ENCODE data around the gene SPATA31E1. TPM values are rescaled to one million over a fixed set of nuclear protein-coding genes. Genes with fewer than 3 reads are reported as not detected.

The SPATA31E1 gene
- total and polyA plus RNA-seq, 9 of the 15 experiments (the other 6 are each of a cell fraction or from before 2014, with no cell fraction given): not detected

DNA sequence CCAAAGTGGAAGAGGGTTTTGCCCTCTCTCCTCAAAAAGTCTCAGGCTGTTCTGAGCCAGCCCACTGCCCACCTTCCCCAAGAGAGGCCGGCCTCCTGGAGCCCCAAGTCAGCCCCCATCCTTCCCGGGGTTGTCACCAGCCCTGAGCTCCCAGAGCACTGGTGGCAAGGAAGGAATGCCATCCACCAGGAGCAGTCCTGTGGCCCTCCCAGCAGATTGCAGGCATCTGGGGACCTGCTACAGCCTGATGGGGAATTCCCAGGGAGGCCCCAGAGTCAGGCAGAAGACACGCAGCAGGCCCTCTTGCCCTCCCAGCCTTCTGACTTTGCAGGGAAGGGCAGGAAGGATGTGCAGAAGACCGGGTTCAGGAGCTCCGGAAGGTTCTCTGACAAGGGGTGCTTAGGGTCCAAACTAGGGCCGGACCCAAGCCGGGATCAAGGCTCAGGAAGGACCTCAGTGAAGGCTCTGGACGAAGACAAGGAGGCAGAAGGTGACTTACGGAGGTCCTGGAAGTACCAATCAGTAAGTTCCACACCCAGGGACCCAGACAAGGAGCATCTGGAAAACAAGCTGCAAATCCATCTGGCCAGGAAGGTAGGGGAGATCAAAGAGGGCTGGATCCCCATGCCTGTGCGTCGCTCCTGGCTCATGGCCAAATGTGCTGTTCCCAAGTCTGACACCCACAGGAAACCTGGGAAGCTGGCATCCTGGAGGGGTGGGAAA is 3.7 kb downstream of the SPATA31E1 start:
- Histone ChIP-seq H2AFZ (ENCODE audit: low read depth, low read length) (no peak overlapping the region), H3K36me3 (ENCODE audit: control insufficient read depth, insufficient read depth, low read length) (no peaks in the 10 kb centered on the region), H3K27me3 (ENCODE audit: control insufficient read depth in 2 of 2, insufficient read depth in 2 of 2, low read length in 2 of 2) (peaks cover 0 to 43% of the 10 kb centered on the region in 2 experiments; a peak in 2 of 5 replicates), H3K4me1 (replicated peaks in 1 of 2; ENCODE audit: control insufficient read depth in 2 of 2, insufficient read depth in 2 of 2, low read length in 2 of 2) (peaks cover 0 to 6% of the 10 kb centered on the region in 2 experiments; a peak in 1 of 5 replicates), H3K4me2 (ENCODE audit: insufficient read depth, low read length) (no peak overlapping the region), H3K27ac (ENCODE audit: extremely low read depth, low read depth, low read length) (no peak overlapping the region), H3K9ac (ENCODE audit: insufficient read depth in 1 of 2, low read depth in 2 of 2, low read length in 2 of 2) (no peak overlapping the region), H3K4me3 (no peak overlapping the region), H3K9me1 (ENCODE audit: control insufficient read depth, insufficient read depth, low read length) (no peaks in the 10 kb centered on the region), H4K20me1 (replicated peaks; ENCODE audit: control insufficient read depth, insufficient read depth, low read length) (no peaks in the 10 kb centered on the region), H3K9me3 (replicated peaks; ENCODE audit: control insufficient read depth, insufficient read depth, low read depth, low read length) (no peaks in the 10 kb centered on the region), H3K79me2 (ENCODE audit: control insufficient read depth, insufficient read depth, low read length) (no peaks in the 10 kb centered on the region)
- intact Hi-C loops (cut with micrococcal nuclease) (no loop called here), in situ Hi-C loops (cut with MboI) (no loop called here)
- no peak for ATAC-seq
- FAIRE-seq: no peak
- CTCF ChIA-PET (ENCODE audit: low intra/inter-chr PET ratio): no interaction called here
- POLR2A ChIA-PET: no interaction called here
- no peak for TF ChIP-seq NFE2L1 (tag; IDR thresholded peaks at IDR 0.05; ENCODE audit: borderline replicate concordance, low read depth)
- TF ChIP-seq NFIC (IDR thresholded peaks at IDR 0.05): peak; percentile 60; the same call in 1 of the 2 replicates
- DNase-seq (ENCODE audit: extremely low read depth in 1 of 4, low spot score in 3 of 4): no peak
- BruUV-seq (replicated peaks): no TSS peak
- 11% methylated on average over 8 of the region's 11 CpGs for WGBS (ENCODE audit: insufficient coverage, low coverage, missing lambda C conversion rate)

GRCh38 chr9:87886933-87887505 is 4.3 kb downstream of the SPATA31E1 start:
- in situ Hi-C loops (cut with MboI): no loop called here
- Histone ChIP-seq H3K36me3 (ENCODE audit: control insufficient read depth, insufficient read depth, low read length) (no peaks in the 10 kb centered on the region), H3K4me1 (replicated peaks in 1 of 2; ENCODE audit: control insufficient read depth in 2 of 2, insufficient read depth in 2 of 2, low read length in 2 of 2) (peaks cover 0 to 6% of the 10 kb centered on the region in 2 experiments; a peak in 1 of 5 replicates), H3K27ac (ENCODE audit: extremely low read depth, low read depth, low read length) (no peak overlapping the region), H3K9me3 (replicated peaks; ENCODE audit: control insufficient read depth, insufficient read depth, low read depth, low read length) (no peaks in the 10 kb centered on the region), H3K79me2 (ENCODE audit: control insufficient read depth, insufficient read depth, low read length) (no peaks in the 10 kb centered on the region), H2AFZ (ENCODE audit: low read depth, low read length) (no peak overlapping the region), H3K9me1 (ENCODE audit: control insufficient read depth, insufficient read depth, low read length) (no peaks in the 10 kb centered on the region), H4K20me1 (replicated peaks; ENCODE audit: control insufficient read depth, insufficient read depth, low read length) (no peaks in the 10 kb centered on the region), H3K27me3 (ENCODE audit: control insufficient read depth in 2 of 2, insufficient read depth in 2 of 2, low read length in 2 of 2) (peaks cover 0 to 43% of the 10 kb centered on the region in 2 experiments; a peak in 2 of 5 replicates), H3K9ac (ENCODE audit: insufficient read depth in 1 of 2, low read depth in 2 of 2, low read length in 2 of 2) (no peak overlapping the region), H3K4me3 (no peak overlapping the region), H3K4me2 (ENCODE audit: insufficient read depth, low read length) (no peak overlapping the region)
- ChIA-PET CTCF (ENCODE audit: low intra/inter-chr PET ratio) (no interaction called here), POLR2A (no interaction called here)
- WGBS (ENCODE audit: insufficient coverage, low coverage, missing lambda C conversion rate): 2% methylated on average over 9 of the region's 13 CpGs
- no peak for DNase-seq (ENCODE audit: extremely low read depth in 1 of 4, low spot score in 3 of 4)
- TF ChIP-seq KDM4B (IDR thresholded peaks at IDR 0.05; ENCODE audit: borderline replicate concordance in 2 of 2, low read depth in 1 of 2): no peak
- TF ChIP-seq XRCC5 (IDR thresholded peaks at IDR 0.05; ENCODE audit: low read depth, low read length): no peak
- TF ChIP-seq ZNF551 (CRISPR knock-in tag; IDR thresholded peaks at IDR 0.05): no peak
- no peak for TF ChIP-seq ZBTB5 (IDR thresholded peaks at IDR 0.05)
- no peak for TF ChIP-seq ZNF12 (CRISPR knock-in tag; IDR thresholded peaks at IDR 0.05)
- TF ChIP-seq BMI1 (IDR thresholded peaks at IDR 0.05; ENCODE audit: low read length): no peak
- TF ChIP-seq, protein P1, sequence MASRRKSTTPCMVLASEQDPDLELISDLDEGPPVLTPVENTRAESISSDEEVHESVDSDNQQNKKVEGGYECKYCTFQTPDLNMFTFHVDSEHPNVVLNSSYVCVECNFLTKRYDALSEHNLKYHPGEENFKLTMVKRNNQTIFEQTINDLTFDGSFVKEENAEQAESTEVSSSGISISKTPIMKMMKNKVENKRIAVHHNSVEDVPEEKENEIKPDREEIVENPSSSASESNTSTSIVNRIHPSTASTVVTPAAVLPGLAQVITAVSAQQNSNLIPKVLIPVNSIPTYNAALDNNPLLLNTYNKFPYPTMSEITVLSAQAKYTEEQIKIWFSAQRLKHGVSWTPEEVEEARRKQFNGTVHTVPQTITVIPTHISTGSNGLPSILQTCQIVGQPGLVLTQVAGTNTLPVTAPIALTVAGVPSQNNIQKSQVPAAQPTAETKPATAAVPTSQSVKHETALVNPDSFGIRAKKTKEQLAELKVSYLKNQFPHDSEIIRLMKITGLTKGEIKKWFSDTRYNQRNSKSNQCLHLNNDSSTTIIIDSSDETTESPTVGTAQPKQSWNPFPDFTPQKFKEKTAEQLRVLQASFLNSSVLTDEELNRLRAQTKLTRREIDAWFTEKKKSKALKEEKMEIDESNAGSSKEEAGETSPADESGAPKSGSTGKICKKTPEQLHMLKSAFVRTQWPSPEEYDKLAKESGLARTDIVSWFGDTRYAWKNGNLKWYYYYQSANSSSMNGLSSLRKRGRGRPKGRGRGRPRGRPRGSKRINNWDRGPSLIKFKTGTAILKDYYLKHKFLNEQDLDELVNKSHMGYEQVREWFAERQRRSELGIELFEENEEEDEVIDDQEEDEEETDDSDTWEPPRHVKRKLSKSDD (conservative IDR thresholded peaks at IDR 0.05; ENCODE audit: low read length): no peak
- no peak for ATAC-seq
- intact Hi-C loops (cut with micrococcal nuclease): no loop called here
- BruUV-seq (replicated peaks): no TSS peak
- no peak for FAIRE-seq

Measured in K562 (cell line).